GM21619 (cell line): ENCODE results near the gene CA10.

Experiments
- ATAC-seq: cut with Tn5 transposase; IDR thresholded peaks from one replicate; pipeline ENCODE4 v1.9.1; 2021; ENCODE audit not compliant: unreplicated experiment

CA10 gene

GRCh38 chr17:51652529-51652928 lies 506.0 kb downstream of the CA10 start:
- no peak for ATAC-seq

GRCh38 chr17:51651513-51652298 lies 506.8 kb downstream of the CA10 start:
- ATAC-seq, result no peak

- no peak for ATAC-seq
These were observed 507.7 kb downstream of the CA10 start for GRCh38 chr17:51650772-51651171.

- no peak for ATAC-seq
These were observed 508.3 kb downstream of the CA10 start for GRCh38 chr17:51650202-51650601.

- no peak for ATAC-seq
These were observed 510.7 kb downstream of the CA10 start for GRCh38 chr17:51647826-51648225.

- no peak for ATAC-seq
These were observed 511.4 kb downstream of the CA10 start for GRCh38 chr17:51647067-51647466.

- no peak for ATAC-seq
These were observed 512.0 kb downstream of the CA10 start for GRCh38 chr17:51646539-51646938.

GRCh38 chr17:51645056-51645455 lies 513.5 kb downstream of the CA10 start:
- no peak for ATAC-seq

GRCh38 chr17:51643702-51644490 lies 514.6 kb downstream of the CA10 start:
- no peak for ATAC-seq

GRCh38 chr17:51642029-51642428 lies 516.5 kb downstream of the CA10 start:
- ATAC-seq, result no peak

- ATAC-seq, result no peak
These were observed 518.3 kb downstream of the CA10 start for GRCh38 chr17:51640108-51640622.

GRCh38 chr17:51638971-51639370 lies 519.5 kb downstream of the CA10 start:
- ATAC-seq, result no peak

GRCh38 chr17:51636291-51636690 lies 522.2 kb downstream of the CA10 start:
- no peak for ATAC-seq

GRCh38 chr17:51630101-51630671 lies 528.3 kb downstream of the CA10 start:
- no peak for ATAC-seq

- ATAC-seq, result no peak
These were observed 529.3 kb downstream of the CA10 start for GRCh38 chr17:51629232-51629631.

- no peak for ATAC-seq
These were observed 530.7 kb downstream of the CA10 start for GRCh38 chr17:51627779-51628178.

- no peak for ATAC-seq
These were observed 540.0 kb downstream of the CA10 start for GRCh38 chr17:51618476-51618875.

- no peak for ATAC-seq
These were observed 540.5 kb downstream of the CA10 start for GRCh38 chr17:51617986-51618385.

GRCh38 chr17:51613255-51613654 lies 545.3 kb downstream of the CA10 start:
- no peak for ATAC-seq

GRCh38 chr17:51612692-51613091 lies 545.8 kb downstream of the CA10 start:
- no peak for ATAC-seq

- no peak for ATAC-seq
These were observed 546.9 kb downstream of the CA10 start for GRCh38 chr17:51611585-51611984.

- ATAC-seq, result no peak
These were observed 547.7 kb downstream of the CA10 start for GRCh38 chr17:51610834-51611233.
